ENCODE data around the gene BRAF. TPM values are rescaled to one million over a fixed set of nuclear protein-coding genes. Genes with fewer than 3 reads are reported as not detected.
"Not testable (repeated sequence)": the region's sequence is repeated elsewhere in the genome, so short reads cannot be mapped to it uniquely, and the experiment has no call there.

The BRAF gene
- total RNA-seq, 3 donors from 2014 or later (not counting 1 experiment from before 2014, with no cell fraction given): 54.3 to 67.7 (median 64.1) TPM

DNA sequence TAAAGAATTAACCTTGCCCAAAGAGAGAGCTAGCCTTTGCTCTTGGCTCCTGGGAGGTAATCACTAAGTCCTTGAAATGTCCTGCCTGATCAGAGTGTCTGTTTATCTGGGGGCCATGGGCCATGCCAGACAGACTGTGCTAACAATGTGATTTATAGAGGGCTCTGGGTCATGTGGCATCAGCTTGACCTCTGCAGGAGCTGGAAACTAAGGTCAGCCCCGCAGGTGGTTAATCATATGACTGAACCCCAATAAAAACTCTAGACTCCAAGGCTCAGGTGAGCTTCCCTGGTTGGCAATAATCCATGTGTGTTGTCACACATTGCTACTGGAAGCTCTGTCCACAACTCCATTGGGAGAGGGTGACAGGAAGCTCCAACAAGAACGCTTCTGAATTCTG is 180.7 kb downstream of the BRAF start:
- WGBS (ENCODE audit: insufficient coverage): 100% methylated on average over 2 of the region's 2 CpGs

DNA sequence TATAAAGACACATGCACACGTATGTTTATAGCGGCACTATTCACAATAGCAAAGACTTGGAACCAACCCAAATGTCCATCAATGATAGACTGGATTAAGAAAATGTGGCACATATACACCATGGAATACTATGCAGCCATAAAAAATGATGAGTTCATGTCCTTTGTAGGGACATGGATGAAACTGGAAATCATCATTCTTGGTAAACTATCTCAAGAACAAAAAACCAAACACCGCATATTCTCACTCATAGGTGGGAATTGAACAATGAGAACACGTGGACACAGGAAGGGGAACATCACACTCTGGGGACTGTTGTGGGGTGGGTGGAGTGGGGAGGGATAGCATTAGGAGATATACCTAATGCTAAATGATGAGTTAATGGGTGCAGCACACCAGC is 181.5 kb downstream of the BRAF start:
- not testable (repeated sequence) for ATAC-seq; H3K36me3 Mint-ChIP-seq; H3K9me3 ChIP-seq (ENCODE audit: control insufficient read depth, insufficient read depth, low read length)

More for the DNA sequence above, 180.7 kb downstream of the BRAF start:
- no peak overlapping the region for H3K4me3 Mint-ChIP-seq
- intact Hi-C loops (cut with micrococcal nuclease): no loop called here
- Histone ChIP-seq H3K4me1 (ENCODE audit: control insufficient read depth, insufficient read depth, low read length) (no peaks in the 10 kb centered on the region), H3K4me3 (ENCODE audit: low read length) (no peak overlapping the region), H3K36me3 (ENCODE audit: control insufficient read depth, insufficient read depth, low read length) (peaks cover 21% of the 10 kb centered on the region), H3K27ac (ENCODE audit: low read length) (no peak overlapping the region), H3K27me3 (ENCODE audit: control insufficient read depth, insufficient read depth, low read length) (no peaks in the 10 kb centered on the region), H3K9me3 (ENCODE audit: control insufficient read depth, insufficient read depth, low read length) (no peaks in the 10 kb centered on the region)
- H3K4me1 Mint-ChIP-seq: peaks cover 10 to 20% of the 10 kb centered on the region in 2 donors
- DNase-seq (no peak), ATAC-seq (no peak)
- TF ChIP-seq, protein P1, sequence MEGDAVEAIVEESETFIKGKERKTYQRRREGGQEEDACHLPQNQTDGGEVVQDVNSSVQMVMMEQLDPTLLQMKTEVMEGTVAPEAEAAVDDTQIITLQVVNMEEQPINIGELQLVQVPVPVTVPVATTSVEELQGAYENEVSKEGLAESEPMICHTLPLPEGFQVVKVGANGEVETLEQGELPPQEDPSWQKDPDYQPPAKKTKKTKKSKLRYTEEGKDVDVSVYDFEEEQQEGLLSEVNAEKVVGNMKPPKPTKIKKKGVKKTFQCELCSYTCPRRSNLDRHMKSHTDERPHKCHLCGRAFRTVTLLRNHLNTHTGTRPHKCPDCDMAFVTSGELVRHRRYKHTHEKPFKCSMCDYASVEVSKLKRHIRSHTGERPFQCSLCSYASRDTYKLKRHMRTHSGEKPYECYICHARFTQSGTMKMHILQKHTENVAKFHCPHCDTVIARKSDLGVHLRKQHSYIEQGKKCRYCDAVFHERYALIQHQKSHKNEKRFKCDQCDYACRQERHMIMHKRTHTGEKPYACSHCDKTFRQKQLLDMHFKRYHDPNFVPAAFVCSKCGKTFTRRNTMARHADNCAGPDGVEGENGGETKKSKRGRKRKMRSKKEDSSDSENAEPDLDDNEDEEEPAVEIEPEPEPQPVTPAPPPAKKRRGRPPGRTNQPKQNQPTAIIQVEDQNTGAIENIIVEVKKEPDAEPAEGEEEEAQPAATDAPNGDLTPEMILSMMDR (IDR thresholded peaks at IDR 0.05): no peak
- H3K9me3 Mint-ChIP-seq: no peaks in the 10 kb centered on the region
- no peaks in the 10 kb centered on the region for H3K27me3 Mint-ChIP-seq (ENCODE audit: low read depth in 2 of 2)
- H3K36me3 Mint-ChIP-seq: peaks cover 4% of the 10 kb centered on the region
- H3K27ac Mint-ChIP-seq: no peak overlapping the region

DNA sequence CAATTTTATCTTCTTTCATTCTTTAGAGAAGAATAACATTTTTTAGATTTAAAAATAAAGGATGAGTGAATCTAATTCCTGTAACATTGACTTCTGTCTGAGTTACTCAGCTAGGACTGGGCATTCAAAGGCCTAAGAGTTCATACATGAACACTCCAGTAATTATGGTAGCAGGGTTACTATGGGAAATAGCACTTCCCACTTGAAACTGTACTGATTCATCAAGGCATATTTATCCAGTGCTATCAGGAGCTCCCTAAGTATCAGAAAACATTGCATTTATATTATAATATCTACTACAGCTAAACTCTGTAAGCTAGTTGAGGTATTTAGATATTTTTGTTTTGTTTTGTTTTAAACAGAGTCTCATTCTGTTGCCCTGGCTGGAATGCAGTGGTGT is 186.4 kb downstream of the BRAF start:
- Histone ChIP-seq H3K4me1 (ENCODE audit: control insufficient read depth, insufficient read depth, low read length) (no peaks in the 10 kb centered on the region), H3K27ac (ENCODE audit: low read length) (no peak overlapping the region), H3K4me3 (ENCODE audit: low read length) (no peak overlapping the region), H3K27me3 (ENCODE audit: control insufficient read depth, insufficient read depth, low read length) (no peaks in the 10 kb centered on the region), H3K9me3 (ENCODE audit: control insufficient read depth, insufficient read depth, low read length) (no peaks in the 10 kb centered on the region), H3K36me3 (ENCODE audit: control insufficient read depth, insufficient read depth, low read length) (peaks cover 14% of the 10 kb centered on the region)
- peaks cover 10 to 20% of the 10 kb centered on the region in 2 donors for H3K4me1 Mint-ChIP-seq
- TF ChIP-seq, protein P1 (IDR thresholded peaks at IDR 0.05): no peak
- no peak for ATAC-seq
- H3K27me3 Mint-ChIP-seq (ENCODE audit: low read depth in 2 of 2): no peaks in the 10 kb centered on the region
- H3K36me3 Mint-ChIP-seq: peaks cover 4% of the 10 kb centered on the region
- DNase-seq: no peak
- H3K27ac Mint-ChIP-seq: peak overlapping the region in 1 of 2 donors; percentile 31
- intact Hi-C loops (cut with micrococcal nuclease): no loop called here
- H3K9me3 Mint-ChIP-seq: no peaks in the 10 kb centered on the region
- no peak overlapping the region for H3K4me3 Mint-ChIP-seq

More for the DNA sequence above, 181.5 kb downstream of the BRAF start:
- intact Hi-C loops (cut with micrococcal nuclease); DNase-seq; H3K27ac Mint-ChIP-seq; H3K9me3 Mint-ChIP-seq; H3K27me3 Mint-ChIP-seq (ENCODE audit: low read depth in 2 of 2); H3K27me3 ChIP-seq (ENCODE audit: control insufficient read depth, insufficient read depth, low read length); H3K4me1 ChIP-seq (ENCODE audit: control insufficient read depth, insufficient read depth, low read length); H3K4me3 Mint-ChIP-seq; H3K4me3 ChIP-seq (ENCODE audit: low read length); H3K27ac ChIP-seq (ENCODE audit: low read length): not testable (repeated sequence)
- H3K36me3 ChIP-seq (ENCODE audit: control insufficient read depth, insufficient read depth, low read length): peaks cover 20% of the 10 kb centered on the region
- no CpG with 5 or more reads among the region's 4 CpGs for WGBS (ENCODE audit: insufficient coverage)
- H3K4me1 Mint-ChIP-seq: peaks cover 10 to 20% of the 10 kb centered on the region in 2 donors

DNA sequence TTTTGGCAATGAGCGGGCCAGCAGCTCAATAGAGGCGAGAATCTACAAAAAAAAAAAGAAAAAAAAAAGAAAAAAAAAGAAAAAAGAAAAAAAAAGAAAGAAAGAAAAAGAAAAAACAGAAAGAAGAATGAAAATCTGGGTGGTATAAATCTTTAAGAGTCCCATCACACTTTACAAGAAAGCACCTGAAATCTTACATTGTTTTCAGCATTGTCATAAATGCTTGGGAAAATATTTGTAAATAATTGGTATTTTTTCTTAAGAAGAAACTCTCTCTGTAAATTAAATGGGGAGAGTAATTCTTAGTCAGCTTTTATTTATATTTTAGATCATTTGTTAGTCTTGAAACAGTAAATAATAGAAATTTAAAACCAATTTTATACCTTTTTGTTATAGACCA is 190.0 kb downstream of the BRAF start:
- H3K27me3 ChIP-seq (ENCODE audit: control insufficient read depth, insufficient read depth, low read length): no peaks in the 10 kb centered on the region
- Mint-ChIP-seq H3K9me3 (no peaks in the 10 kb centered on the region), H3K4me1 (peaks cover 0 to 3% of the 10 kb centered on the region in 2 donors), H3K36me3 (peaks cover 4% of the 10 kb centered on the region), H3K27ac (no peak overlapping the region), H3K4me3 (no peak overlapping the region), H3K27me3 (ENCODE audit: low read depth in 2 of 2) (no peaks in the 10 kb centered on the region)
- H3K4me3 ChIP-seq (ENCODE audit: low read length): no peak overlapping the region
- no peak overlapping the region for H3K27ac ChIP-seq (ENCODE audit: low read length)
- DNase-seq (no peak), ATAC-seq (no peak)
- no peaks in the 10 kb centered on the region for H3K4me1 ChIP-seq (ENCODE audit: control insufficient read depth, insufficient read depth, low read length)
- WGBS (ENCODE audit: insufficient coverage): no CpG with 5 or more reads among the region's 2 CpGs
- peaks cover 14% of the 10 kb centered on the region for H3K36me3 ChIP-seq (ENCODE audit: control insufficient read depth, insufficient read depth, low read length)
- TF ChIP-seq, protein P1 (IDR thresholded peaks at IDR 0.05): no peak
- H3K9me3 ChIP-seq (ENCODE audit: control insufficient read depth, insufficient read depth, low read length): no peaks in the 10 kb centered on the region
- intact Hi-C loops (cut with micrococcal nuclease): no loop called here
